Lower leg skin (tissue), 3 donors: ENCODE measurements around the gene CHD6.

Source experiments
- CTCF ChIP-seq, 3 donors: fragments of 450-650 bp; IDR thresholded peaks; one replicate each; pipeline ENCODE4 v1.5.1; 2016; ENCODE audit warnings: antibody characterized with exemption in 3 of 3, mild to moderate bottlenecking in 3 of 3, moderate library complexity in 2 of 3
- POLR2A ChIP-seq, 2 donors: fragments of 450-650 bp; IDR thresholded peaks; one replicate each; pipeline ENCODE4 v1.6.1; 2016 to 2017; ENCODE audit warnings: antibody characterized with exemption in 2 of 2, mild to moderate bottlenecking in 1 of 2, moderate library complexity in 1 of 2

- TF ChIP-seq CTCF (IDR thresholded peaks at IDR 0.05): no peak
- TF ChIP-seq POLR2A (IDR thresholded peaks at IDR 0.05): no peak
Observed at GRCh38 chr20:41412324-41413120, 205.7 kb downstream of the CHD6 start.
